HCT116 (cell line): ENCODE data around the gene GALNT13. TPM values are rescaled to one million over a fixed set of nuclear protein-coding genes. Genes with fewer than 3 reads are reported as not detected.

ENCODE experiments used
- ATAC-seq: fragments of 200-7000 bp; cut with Tn5 transposase; 2 replicates; pipeline ENCODE4 v1.9.1; 2020; ENCODE audit warnings: mild to moderate bottlenecking, moderate library complexity
- BruUV-seq: library from RNA; stranded (reverse); fragments of 400-500 nt; replicated peaks from 2 replicates; lab custom pipeline; 2021; lab: Mats Ljungman, UMichigan
- CTCF ChIA-PET: fragments of 300-600 bp; sonication (Branson Sonifier 250); formaldehyde crosslinking; loops from one replicate; lab custom pipeline; 2021; ENCODE audit warnings: antibody characterized with exemption; lab: Charles Lee
- POLR2A ChIA-PET: fragments of 300-600, 350-600 bp; sonication (Branson Sonifier 250); formaldehyde crosslinking; loops from one replicate; lab custom pipeline; 2021; ENCODE audit warnings: antibody characterized with exemption; lab: Charles Lee
- RAD21 ChIA-PET, 2 experiments: fragments of 300-600 bp; sonication (Branson Sonifier 250); formaldehyde crosslinking; loops; one replicate each; lab custom pipeline; 2023; ENCODE audit warnings: low total read pairs in 2 of 2; ENCODE audit not compliant: uncharacterized antibody in 2 of 2, unreplicated experiment in 2 of 2, low non-redundant PET in 1 of 2; lab: Charles Lee
- DNase-seq: peaks from one replicate; pipeline ENCODE4 v3.0.0-alpha.2; 2010; ENCODE audit warnings: low read depth, low spot score
- H2AFZ ChIP-seq: fragments of 200-600 bp; shearing (Covaris generic), sonication (generic); 2 replicates; pipeline ENCODE4 v1.6.1; 2017; ENCODE audit warnings: low read depth, mixed run types, mixed read lengths, antibody characterized with exemption, low read length; ENCODE audit not compliant: poor library complexity, severe bottlenecking
- H3K27ac ChIP-seq: 2 replicates; pipeline ENCODE4 v1.5.1; 2012; ENCODE audit warnings: low read depth, low read length
- H3K27me3 ChIP-seq: fragments of 200-600 bp; sonication (generic); 2 replicates; pipeline ENCODE4 v1.6.1; 2016; ENCODE audit warnings: mixed run types, low read length, mixed read lengths; ENCODE audit not compliant: insufficient read depth
- H3K36me3 ChIP-seq, 2 experiments: fragments of 200-500 bp in 1 of 2; fragments of 200-600 bp in 1 of 2; sonication (Bioruptor generic) in 1 of 2; sonication (generic) in 1 of 2; 2 replicates each; pipeline versions ENCODE4 v1.5.1 to v1.6.1; 2014 to 2016; ENCODE audit warnings: low read length in 2 of 2, inconsistent platforms in 1 of 2, mixed read lengths in 1 of 2, mixed run types in 1 of 2; ENCODE audit not compliant: insufficient read depth in 2 of 2, control insufficient read depth in 1 of 2
- H3K4me1 ChIP-seq, 2 experiments: fragments of 200-600 bp in 1 of 2; sonication (generic) in 1 of 2; 2 replicates each; pipeline versions ENCODE4 v1.5.1 to v1.6.1; 2012 to 2017; ENCODE audit warnings: low read length in 2 of 2, inconsistent platforms in 1 of 2, mild to moderate bottlenecking in 1 of 2, mixed read lengths in 1 of 2, mixed run types in 1 of 2, moderate library complexity in 1 of 2; ENCODE audit not compliant: insufficient read depth in 2 of 2, control insufficient read depth in 1 of 2
- H3K4me2 ChIP-seq: fragments of 200-600 bp; sonication (generic); 2 replicates; pipeline ENCODE4 v1.6.1; 2017; ENCODE audit warnings: mixed run types, low read length, mixed read lengths
- H3K4me3 ChIP-seq, 2 experiments: fragments of 200-600 bp in 1 of 2; sonication (generic) in 1 of 2; replicated peaks in 1 of 2; 2 replicates each; pipeline ENCODE4 v1.5.1; 2011 to 2016; ENCODE audit warnings: low read length in 2 of 2, control low read depth in 1 of 2, low read depth in 1 of 2, mild to moderate bottlenecking in 1 of 2, mixed read lengths in 1 of 2, mixed run types in 1 of 2
- H3K79me2 ChIP-seq: fragments of 200-600 bp; sonication (generic); 2 replicates; pipeline ENCODE4 v1.6.1; 2017; ENCODE audit warnings: mild to moderate bottlenecking, mixed run types, low read length, moderate library complexity, mixed read lengths; ENCODE audit not compliant: insufficient read depth
- H3K9ac ChIP-seq: fragments of 200-600 bp; sonication (generic); 2 replicates; pipeline ENCODE4 v1.6.1; 2016; ENCODE audit warnings: low read length, mixed read lengths
- H3K9me2 ChIP-seq: fragments of 200-600 bp; sonication (generic), shearing (Covaris generic); 2 replicates; pipeline ENCODE4 v1.6.1; 2017; ENCODE audit warnings: mixed run types, mild to moderate bottlenecking, moderate library complexity; ENCODE audit not compliant: insufficient read depth
- H3K9me3 ChIP-seq, 2 experiments: fragments of 200-500 bp in 1 of 2; fragments of 200-600 bp in 1 of 2; sonication (Bioruptor generic) in 1 of 2; sonication (generic) in 1 of 2; 2 replicates each; pipeline ENCODE4 v1.6.1; 2014 to 2017; ENCODE audit warnings: low read length in 2 of 2, mixed read lengths in 2 of 2, inconsistent platforms in 1 of 2, low read depth in 1 of 2, mild to moderate bottlenecking in 1 of 2, mixed run types in 1 of 2, moderate library complexity in 1 of 2; ENCODE audit not compliant: control insufficient read depth in 1 of 2, insufficient read depth in 1 of 2
- H4K20me1 ChIP-seq: fragments of 200-600 bp; sonication (generic), shearing (Covaris generic); 2 replicates; pipeline ENCODE4 v1.6.1; 2017; ENCODE audit warnings: mixed run types, mild to moderate bottlenecking, moderate library complexity; ENCODE audit not compliant: insufficient read depth
- CBX3 ChIP-seq: IDR thresholded peaks from 2 replicates; pipeline ENCODE4 v1.6.1; 2012; ENCODE audit warnings: low read depth
- CEBPB ChIP-seq: IDR thresholded peaks from 2 replicates; pipeline ENCODE4 v1.6.1; 2012; ENCODE audit warnings: low read depth
- EGR1 ChIP-seq: IDR thresholded peaks from 2 replicates; pipeline ENCODE4 v1.6.1; 2012; ENCODE audit warnings: low read depth
- ELF1 ChIP-seq: IDR thresholded peaks from 2 replicates; pipeline ENCODE4 v1.6.1; 2012; ENCODE audit warnings: low read depth, borderline replicate concordance
- EZH2 ChIP-seq: fragments of 200-600 bp; sonication (generic); IDR thresholded peaks from 2 replicates; pipeline ENCODE4 v1.6.1; 2017; ENCODE audit warnings: antibody characterized with exemption, mixed run types
- EZH2phosphoT487 ChIP-seq: fragments of 200-600 bp; IDR thresholded peaks from 2 replicates; pipeline ENCODE4 v1.6.1; 2018; ENCODE audit warnings: antibody characterized with exemption, borderline replicate concordance
- FOSL1 ChIP-seq: IDR thresholded peaks from 2 replicates; pipeline ENCODE4 v1.6.1; 2012; ENCODE audit warnings: low read depth
- JUND ChIP-seq: IDR thresholded peaks from 2 replicates; pipeline ENCODE4 v1.6.1; 2012
- POLR2A ChIP-seq: IDR thresholded peaks from 2 replicates; pipeline ENCODE4 v1.7.0; 2011; ENCODE audit warnings: borderline replicate concordance; ENCODE audit not compliant: insufficient read depth, insufficient read length; ENCODE audit errors: extremely low read depth
- POLR2AphosphoS5 ChIP-seq: IDR thresholded peaks from 2 replicates; pipeline ENCODE4 v1.6.1; 2011; ENCODE audit warnings: mild to moderate bottlenecking, low read depth, low read length, moderate library complexity
- RAD21 ChIP-seq: IDR thresholded peaks from 2 replicates; pipeline ENCODE4 v1.6.1; 2012; ENCODE audit warnings: low read depth, mild to moderate bottlenecking
- SRF ChIP-seq: IDR thresholded peaks from 2 replicates; pipeline ENCODE4 v1.6.1; 2012; ENCODE audit warnings: low read depth
- TCF7L2 ChIP-seq: IDR thresholded peaks from 2 replicates; pipeline ENCODE4 v1.7.0; 2011; ENCODE audit warnings: borderline replicate concordance, inconsistent platforms; ENCODE audit not compliant: insufficient read depth, insufficient read length; ENCODE audit errors: extremely low read depth
- YY1 ChIP-seq: IDR thresholded peaks from 2 replicates; pipeline ENCODE4 v1.6.1; 2011; ENCODE audit warnings: low read length, low read depth, moderate library complexity, mild to moderate bottlenecking; ENCODE audit not compliant: insufficient replicate concordance; ENCODE audit errors: extremely low read depth
- ZNF274 ChIP-seq: fragments of 200-500 bp; sonication (Bioruptor generic); IDR thresholded peaks from 2 replicates; pipeline ENCODE4 v1.6.1; 2014; ENCODE audit warnings: mild to moderate bottlenecking, low read depth, low read length, inconsistent platforms
- intact Hi-C: fragments of 100-400 bp; cut with micrococcal nuclease; formaldehyde crosslinking; loops from 2 replicates; pipeline ENCODE4 v1.10.0; 2022
- total RNA-seq: library from RNA; stranded (reverse); gene quantifications from one replicate; pipeline ENCODE4 v1.2.1, GENCODE V29; 2021; ENCODE audit not compliant: unreplicated experiment
- TF ChIP-seq, protein P1 (sequence below): IDR thresholded peaks from 2 replicates; pipeline ENCODE4 v1.6.1; 2012
- TF ChIP-seq, protein P2 (sequence below): IDR thresholded peaks from 2 replicates; pipeline ENCODE4 v1.6.1; 2012; ENCODE audit warnings: low read depth
- TF ChIP-seq, protein P3 (sequence below), 3 experiments: fragments of 200-600 bp in 1 of 3; sonication (generic) in 1 of 3; IDR thresholded peaks in 2 of 3; conservative IDR thresholded peaks in 1 of 3; 2 replicates each; pipeline ENCODE4 v1.5.1; 2012 to 2017; ENCODE audit warnings: low read depth in 2 of 3, low read length in 2 of 3, antibody characterized with exemption in 1 of 3, borderline replicate concordance in 1 of 3, control low read depth in 1 of 3, mild to moderate bottlenecking in 1 of 3, mixed read lengths in 1 of 3, mixed run types in 1 of 3, moderate library complexity in 1 of 3; ENCODE audit not compliant: insufficient read depth in 1 of 3
- TF ChIP-seq, protein P4 (sequence below): IDR thresholded peaks from 2 replicates; pipeline ENCODE4 v1.6.1; 2012

GALNT13 gene
- total RNA-seq, 1 experiment from 2014 or later, result 0.44 TPM

DNA sequence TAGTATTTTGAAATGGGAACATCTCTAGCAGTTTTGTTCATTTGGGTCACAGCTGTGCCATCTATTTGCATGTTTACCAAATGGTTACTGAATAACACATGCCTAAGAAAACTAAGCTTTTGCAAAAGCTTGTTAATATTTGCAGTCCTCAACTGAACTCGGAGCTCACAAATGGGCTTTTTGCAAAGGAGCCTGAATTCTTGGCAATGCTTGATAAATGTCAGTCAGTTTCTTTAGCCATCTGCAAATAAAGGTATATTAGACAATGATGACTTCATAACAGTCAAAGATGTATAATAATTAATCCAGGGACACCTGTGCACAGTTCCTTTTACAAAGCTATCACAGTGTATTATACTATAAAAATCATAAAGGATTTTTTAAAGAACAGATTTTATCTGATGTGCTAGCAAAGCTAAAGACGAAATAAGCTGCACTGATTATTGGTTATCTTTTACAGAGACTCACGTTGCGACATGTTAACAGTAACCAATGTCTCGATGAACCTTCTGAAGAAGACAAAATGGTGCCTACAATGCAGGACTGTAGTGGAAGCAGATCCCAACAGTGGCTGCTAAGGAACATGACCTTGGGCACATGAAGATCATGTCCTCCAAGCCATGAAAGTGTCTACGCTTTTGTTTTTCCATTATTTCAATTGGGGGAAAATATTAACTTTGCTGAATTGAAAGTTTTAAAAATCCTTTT, 578.4 kb downstream of the GALNT13 start:
- TF ChIP-seq CEBPB (no peak), JUND (no peak), RAD21 (no peak), FOSL1 (no peak), POLR2A (no peak), EZH2 (no peak), ZNF274 (no peak), ELF1 (no peak), EGR1 (no peak), CBX3 (no peak), YY1 (no peak), SRF (no peak), POLR2AphosphoS5 (no peak), EZH2phosphoT487 (no peak), TCF7L2 (no peak)
- TF ChIP-seq, protein P1, sequence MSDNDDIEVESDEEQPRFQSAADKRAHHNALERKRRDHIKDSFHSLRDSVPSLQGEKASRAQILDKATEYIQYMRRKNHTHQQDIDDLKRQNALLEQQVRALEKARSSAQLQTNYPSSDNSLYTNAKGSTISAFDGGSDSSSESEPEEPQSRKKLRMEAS, result no peak
- TF ChIP-seq, protein P2, sequence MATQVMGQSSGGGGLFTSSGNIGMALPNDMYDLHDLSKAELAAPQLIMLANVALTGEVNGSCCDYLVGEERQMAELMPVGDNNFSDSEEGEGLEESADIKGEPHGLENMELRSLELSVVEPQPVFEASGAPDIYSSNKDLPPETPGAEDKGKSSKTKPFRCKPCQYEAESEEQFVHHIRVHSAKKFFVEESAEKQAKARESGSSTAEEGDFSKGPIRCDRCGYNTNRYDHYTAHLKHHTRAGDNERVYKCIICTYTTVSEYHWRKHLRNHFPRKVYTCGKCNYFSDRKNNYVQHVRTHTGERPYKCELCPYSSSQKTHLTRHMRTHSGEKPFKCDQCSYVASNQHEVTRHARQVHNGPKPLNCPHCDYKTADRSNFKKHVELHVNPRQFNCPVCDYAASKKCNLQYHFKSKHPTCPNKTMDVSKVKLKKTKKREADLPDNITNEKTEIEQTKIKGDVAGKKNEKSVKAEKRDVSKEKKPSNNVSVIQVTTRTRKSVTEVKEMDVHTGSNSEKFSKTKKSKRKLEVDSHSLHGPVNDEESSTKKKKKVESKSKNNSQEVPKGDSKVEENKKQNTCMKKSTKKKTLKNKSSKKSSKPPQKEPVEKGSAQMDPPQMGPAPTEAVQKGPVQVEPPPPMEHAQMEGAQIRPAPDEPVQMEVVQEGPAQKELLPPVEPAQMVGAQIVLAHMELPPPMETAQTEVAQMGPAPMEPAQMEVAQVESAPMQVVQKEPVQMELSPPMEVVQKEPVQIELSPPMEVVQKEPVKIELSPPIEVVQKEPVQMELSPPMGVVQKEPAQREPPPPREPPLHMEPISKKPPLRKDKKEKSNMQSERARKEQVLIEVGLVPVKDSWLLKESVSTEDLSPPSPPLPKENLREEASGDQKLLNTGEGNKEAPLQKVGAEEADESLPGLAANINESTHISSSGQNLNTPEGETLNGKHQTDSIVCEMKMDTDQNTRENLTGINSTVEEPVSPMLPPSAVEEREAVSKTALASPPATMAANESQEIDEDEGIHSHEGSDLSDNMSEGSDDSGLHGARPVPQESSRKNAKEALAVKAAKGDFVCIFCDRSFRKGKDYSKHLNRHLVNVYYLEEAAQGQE, result no peak
- TF ChIP-seq, protein P3, sequence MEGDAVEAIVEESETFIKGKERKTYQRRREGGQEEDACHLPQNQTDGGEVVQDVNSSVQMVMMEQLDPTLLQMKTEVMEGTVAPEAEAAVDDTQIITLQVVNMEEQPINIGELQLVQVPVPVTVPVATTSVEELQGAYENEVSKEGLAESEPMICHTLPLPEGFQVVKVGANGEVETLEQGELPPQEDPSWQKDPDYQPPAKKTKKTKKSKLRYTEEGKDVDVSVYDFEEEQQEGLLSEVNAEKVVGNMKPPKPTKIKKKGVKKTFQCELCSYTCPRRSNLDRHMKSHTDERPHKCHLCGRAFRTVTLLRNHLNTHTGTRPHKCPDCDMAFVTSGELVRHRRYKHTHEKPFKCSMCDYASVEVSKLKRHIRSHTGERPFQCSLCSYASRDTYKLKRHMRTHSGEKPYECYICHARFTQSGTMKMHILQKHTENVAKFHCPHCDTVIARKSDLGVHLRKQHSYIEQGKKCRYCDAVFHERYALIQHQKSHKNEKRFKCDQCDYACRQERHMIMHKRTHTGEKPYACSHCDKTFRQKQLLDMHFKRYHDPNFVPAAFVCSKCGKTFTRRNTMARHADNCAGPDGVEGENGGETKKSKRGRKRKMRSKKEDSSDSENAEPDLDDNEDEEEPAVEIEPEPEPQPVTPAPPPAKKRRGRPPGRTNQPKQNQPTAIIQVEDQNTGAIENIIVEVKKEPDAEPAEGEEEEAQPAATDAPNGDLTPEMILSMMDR (IDR thresholded peaks at IDR 0.05 in 2 of 3, conservative IDR thresholded peaks at IDR 0.05 in 1 of 3; ENCODE audit: borderline replicate concordance in 1 of 3, insufficient read depth in 1 of 3, low read depth in 2 of 3, low read length in 2 of 3), result no peak
- TF ChIP-seq, protein P4, sequence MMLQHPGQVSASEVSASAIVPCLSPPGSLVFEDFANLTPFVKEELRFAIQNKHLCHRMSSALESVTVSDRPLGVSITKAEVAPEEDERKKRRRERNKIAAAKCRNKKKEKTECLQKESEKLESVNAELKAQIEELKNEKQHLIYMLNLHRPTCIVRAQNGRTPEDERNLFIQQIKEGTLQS, result no peak
- POLR2A ChIA-PET, result no interaction called here

More for the DNA sequence above, 578.4 kb downstream of the GALNT13 start:
- Histone ChIP-seq H3K27ac (no peak overlapping the region), H4K20me1 (no peaks in the 10 kb centered on the region), H3K4me1 (no peaks in the 10 kb centered on the region), H2AFZ (no peak overlapping the region), H3K9ac (no peak overlapping the region), H3K79me2 (no peaks in the 10 kb centered on the region), H3K9me3 (no peaks in the 10 kb centered on the region), H3K4me2 (no peak overlapping the region), H3K4me3 (no peak overlapping the region), H3K27me3 (no peaks in the 10 kb centered on the region), H3K36me3 (no peaks in the 10 kb centered on the region), H3K9me2 (no peaks in the 10 kb centered on the region)
- ChIA-PET CTCF (no interaction called here), RAD21 (no interaction called here)
- DNase-seq (no peak), ATAC-seq (no peak)
- no TSS peak for BruUV-seq
- intact Hi-C loops, result no loop called here
